CD4-positive, alpha-beta T cell treated with Interleukin-6 at 100 ng/mL for 8 hours (primary cell): ENCODE results near the gene RPS6KB1.
A peak's percentile ranks its signal among the peaks of the same experiment; 100 is the strongest.
"Not testable (repeated sequence)": the region's sequence is repeated elsewhere in the genome, so short reads cannot be mapped to it uniquely, and the experiment has no call there.

ENCODE experiments used
- DNase-seq: peaks from one replicate; pipeline ENCODE4 v3.0.0-alpha.2; 2020; ENCODE audit warnings: mixed read lengths, low spot score

RPS6KB1 gene

DNA sequence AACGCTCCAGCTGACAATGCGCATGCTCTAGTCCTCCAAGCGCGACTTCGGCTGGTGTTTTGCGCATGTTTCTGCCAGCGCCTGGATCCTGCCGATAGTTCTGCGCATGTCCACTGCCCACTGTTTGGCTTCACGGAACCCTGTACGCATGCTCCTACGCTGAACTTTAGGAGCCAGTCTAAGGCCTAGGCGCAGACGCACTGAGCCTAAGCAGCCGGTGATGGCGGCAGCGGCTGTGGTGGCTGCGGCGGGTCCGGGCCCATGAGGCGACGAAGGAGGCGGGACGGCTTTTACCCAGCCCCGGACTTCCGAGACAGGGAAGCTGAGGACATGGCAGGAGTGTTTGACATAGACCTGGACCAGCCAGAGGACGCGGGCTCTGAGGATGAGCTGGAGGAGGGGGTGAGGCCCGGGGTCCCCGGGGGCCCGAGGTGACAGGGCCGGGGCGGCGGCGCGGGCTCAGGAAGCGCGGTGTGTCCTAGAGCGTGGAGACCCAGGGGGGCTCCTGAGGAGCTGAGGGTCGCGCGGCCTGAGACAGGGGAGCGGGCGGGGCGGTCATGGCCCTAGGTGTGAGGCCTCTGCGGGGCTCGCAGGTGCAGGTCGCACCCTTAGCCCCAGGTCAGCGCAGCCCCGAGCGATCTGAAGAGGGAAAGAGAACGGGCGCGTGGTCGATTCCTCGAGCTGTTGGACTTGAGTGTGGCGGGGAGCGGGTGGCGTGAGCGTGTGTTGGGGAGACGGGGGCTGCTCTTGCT, at the start of gene RPS6KB1, which contains the start of gene TUBD1:
Gene RPS6KB1 (plus strand): TSS at position 198 of the 752 bp plus-strand sequence. CDS start 64 bp downstream, at position 262.
Gene TUBD1 (minus strand): TSS at position 20 of the 752 bp plus-strand sequence. CDS start 1,941 bp downstream, outside the sequence.
- peak; percentile 99 for DNase-seq

DNA sequence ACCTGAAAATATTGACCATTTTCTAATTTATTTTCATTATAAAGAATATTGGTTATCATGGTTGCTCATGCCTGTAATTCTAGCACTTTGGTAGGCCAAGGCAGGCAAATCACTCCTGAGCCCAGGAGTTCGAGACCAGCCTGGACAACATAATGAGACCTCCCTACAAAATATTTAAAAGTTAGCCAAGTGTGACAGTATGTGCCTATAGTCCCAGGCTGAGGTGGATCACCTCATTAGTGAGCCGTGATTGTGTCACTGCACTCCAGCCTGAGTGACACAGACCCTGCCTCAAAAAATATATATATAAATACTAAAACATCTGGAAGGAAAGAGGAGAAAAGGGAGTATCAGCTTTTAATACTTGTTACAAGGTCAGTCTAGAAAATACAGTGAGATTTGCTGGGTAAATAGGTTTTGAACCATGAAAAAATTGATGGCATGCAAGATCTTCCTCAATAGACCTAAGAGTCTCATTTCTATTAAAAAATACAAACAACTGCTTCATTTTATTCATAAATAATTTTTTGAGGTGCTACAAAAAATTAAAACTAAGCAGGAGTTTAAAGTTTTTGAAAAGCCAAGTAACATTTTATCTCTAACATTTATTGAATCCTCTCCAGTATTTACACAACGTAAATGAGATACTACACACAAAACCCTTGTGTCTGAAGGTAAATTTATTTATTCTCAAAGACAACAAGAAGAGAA, 47.9 kb upstream of the RPS6KB1 start:
- DNase-seq = no peak

DNA sequence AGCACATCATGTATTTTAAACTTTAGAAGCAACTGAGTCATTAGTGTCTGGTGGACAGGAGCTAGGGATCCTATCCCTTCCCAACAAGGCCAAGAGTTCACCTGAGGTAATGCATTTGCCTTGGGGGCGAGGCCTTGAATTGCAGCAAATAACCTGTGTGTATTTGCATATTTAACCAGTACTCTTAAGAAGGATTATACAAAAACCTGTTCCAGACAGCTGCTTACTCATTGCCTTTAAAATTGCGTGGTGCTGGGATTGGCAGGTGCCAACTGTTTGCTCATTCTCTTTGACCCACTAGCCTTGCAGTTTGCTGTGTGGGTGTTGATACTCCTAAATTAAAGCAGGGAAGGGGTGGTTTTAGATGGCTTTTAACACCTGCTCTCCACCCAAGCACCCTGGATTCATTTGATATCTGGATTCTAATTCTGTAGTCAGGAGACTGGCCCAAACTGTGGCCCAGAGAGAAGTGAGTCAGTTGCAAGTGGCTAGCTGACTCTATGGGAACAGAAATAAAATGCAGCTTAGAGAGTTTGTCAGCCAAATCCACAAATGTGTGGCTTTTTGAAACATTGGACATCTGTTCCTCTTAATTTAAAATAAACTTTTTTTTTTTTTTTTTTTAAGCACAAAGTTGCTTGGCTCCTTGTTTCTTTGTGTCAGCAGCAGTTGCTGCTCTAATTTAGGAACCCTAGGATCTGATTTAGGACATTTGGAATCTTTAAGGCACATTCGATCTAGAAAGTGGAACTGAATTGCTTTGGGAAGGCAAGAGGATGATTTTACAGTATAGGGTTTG, 47.1 kb upstream of the RPS6KB1 start:
- DNase-seq = peak; percentile 47

DNA sequence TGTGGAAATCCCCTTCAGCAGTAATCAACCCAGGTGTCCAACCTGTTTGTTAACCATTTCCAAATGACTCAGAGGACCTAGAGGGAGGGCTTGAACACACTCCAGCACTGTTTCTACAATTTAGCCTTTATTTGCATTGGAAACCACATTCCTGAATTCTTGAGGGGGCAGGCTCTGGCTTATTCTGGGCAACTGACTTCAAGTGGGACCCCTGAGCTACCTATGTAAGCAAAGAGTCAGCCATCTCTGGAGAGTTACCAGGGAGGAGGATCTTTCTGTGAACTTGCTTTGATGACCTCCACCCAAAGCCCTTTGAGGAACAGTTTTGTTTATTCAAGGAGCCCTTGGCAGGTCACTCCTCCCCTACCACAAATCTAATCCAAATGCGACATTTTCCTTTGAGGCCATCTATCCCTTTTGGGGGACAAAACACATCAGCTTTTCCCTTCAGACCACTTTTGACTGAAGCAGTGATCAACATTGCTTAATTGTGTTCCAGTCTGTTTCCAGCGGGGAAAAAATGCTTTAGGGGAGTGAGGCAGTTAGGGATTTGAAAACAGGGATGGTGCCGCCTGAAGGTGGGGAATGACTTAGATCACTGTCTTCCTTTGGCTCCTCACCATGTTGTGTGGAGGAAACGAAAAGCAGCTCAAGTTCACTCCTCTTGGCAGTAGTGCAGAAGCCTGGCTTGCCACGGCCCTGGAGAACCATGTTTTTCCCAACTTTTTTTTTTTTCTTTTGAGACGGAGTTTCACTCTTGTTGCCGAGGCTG, 46.3 kb upstream of the RPS6KB1 start:
- DNase-seq = peak; percentile 66

DNA sequence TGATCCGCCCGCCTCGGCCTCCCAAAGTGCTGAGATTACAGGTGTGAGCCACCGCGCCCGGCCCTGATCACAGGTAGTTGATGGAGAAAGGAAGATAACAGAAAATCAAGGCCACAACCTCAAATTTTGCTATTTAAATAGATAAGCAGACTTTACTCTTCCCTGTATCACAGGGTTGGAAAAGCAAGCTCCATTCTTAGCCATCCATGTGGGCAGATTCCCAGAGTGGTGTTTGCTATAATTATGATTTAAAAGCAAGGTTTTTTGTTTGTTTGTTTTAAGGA, 44.6 kb upstream of the RPS6KB1 start:
- DNase-seq = no peak

DNA sequence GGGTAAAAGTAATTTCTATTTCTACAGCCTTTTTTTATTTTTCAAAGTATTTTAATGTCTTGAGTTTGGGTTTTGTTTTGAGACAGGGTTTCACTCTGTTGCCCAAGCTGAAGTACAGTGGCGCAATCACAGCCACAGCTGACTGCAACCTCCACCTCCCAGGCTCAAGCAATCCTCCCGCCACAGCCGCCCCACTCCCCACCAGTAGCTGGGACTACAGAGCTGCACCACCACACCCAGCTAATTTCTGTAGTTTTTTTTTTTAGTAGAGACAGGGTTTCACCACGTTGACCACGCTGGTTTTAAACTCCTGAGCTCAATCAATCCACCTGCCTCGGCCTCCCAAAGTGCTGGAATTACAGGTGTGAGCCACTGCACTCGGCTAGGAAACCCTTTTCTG, 44.1 kb upstream of the RPS6KB1 start:
- DNase-seq = no peak

DNA sequence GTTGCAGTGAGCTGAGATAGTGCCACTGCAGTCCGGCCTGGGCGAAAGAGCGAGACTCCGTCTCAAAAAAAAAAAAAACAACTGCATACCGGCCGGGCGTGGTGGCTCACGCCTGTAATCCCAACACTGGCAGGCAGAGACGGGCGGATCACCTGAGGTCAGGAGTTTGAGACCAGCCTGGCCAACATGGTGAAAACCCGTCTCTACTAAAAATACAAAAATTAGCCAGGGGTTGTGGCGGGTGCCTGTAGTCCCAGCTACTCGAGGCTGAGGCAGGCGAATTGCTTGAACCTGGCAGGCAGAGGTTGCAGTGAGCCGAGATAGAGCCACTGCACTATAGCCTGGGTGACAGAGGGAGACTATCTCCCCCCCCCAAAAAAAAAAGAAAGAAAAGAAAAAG, 42.6 kb upstream of the RPS6KB1 start:
- DNase-seq = not testable (repeated sequence)

DNA sequence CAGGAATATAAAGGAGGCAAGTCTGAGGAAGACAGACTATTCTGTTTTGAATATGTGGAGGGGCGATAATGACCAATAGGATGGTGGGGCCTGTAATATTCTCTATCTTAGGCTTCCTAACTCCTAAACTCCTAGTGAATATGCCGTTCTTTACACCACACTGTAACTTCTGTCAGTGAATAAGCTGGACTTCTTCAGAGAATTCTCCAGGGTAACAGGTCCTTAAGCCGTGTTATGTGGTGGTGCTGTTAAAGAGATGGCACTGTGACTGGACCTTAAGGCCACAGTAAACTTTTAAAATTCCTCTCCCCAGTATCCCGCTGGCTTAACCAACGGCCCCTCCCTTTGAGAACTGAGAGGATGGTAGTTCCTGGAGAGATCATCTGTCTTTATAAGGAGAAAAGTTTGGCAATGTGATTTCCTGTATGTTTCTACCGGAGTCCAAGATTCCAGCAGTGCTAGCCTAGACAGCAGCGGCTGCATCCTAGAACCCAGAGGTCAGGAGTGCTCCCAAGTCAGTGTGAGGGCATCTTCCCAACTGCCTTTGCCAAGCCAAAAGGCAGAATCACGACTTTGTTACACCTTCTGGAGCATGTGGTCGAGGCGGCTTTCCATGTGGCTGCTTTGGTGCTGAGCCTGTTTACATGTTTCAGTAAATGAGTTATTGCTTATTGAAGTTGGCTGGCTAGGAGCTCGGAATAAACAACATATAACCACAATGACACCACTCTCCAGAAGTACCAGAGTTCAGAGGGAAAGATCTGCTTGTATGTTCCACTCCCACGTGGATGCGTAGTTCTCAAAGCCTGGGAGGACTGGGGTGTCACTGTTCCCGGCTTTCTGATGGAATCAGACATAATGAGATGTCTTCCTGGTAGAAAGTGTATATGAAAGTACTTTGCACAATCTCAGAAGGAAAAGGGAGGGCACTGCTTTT, 41.2 kb upstream of the RPS6KB1 start:
- DNase-seq = no peak

DNA sequence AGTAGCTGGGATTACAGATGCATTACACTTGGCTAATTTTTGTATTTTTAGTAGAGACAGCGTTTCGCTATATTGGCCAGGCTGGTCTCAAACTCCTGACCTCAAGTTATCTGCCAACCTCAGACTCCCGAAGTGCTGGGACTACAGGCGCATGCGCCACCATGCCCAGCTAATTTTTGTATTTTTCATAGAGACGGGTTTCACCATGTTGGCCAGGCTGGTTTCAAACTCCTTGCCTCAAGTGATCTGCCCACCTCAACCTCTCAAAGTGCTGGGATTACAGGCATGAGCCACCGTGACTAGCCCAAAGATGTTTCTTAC, 40.1 kb upstream of the RPS6KB1 start:
- DNase-seq = not testable (repeated sequence)

DNA sequence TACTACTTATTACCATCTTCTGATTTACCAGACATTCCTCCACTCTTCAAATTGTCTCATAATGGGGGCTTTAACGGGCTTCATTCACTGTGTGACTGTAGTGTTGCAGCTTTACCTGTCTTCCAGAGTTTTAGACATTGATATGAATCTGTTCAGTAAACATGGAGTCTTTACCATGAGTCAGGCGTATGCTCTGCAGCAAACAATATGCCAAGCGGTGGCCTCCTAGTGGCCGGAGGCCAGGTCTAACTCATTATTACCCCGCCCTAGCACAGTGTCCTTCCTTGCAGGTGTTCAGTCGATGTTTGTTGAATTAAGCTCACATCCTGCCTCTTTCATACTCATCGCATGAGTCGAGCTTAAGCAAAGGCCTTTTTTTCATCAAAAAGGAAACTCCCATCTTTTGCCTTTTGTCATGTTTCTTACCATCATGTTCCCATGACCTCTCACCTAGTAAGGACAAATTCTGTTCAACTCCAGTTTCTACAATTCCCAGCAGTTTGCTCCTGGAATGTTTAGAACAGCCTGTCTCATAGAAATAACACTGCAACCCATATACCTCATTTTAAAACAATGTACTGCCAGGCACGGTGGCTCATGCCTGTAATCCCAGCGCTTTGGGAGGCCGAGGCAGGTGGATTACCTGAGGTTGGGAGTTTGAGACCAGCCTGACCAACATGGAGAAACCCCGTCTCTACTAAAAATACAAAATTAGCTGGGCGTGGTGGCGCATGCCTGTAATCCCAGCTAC, 39.6 kb upstream of the RPS6KB1 start:
- peak; percentile 74 for DNase-seq

DNA sequence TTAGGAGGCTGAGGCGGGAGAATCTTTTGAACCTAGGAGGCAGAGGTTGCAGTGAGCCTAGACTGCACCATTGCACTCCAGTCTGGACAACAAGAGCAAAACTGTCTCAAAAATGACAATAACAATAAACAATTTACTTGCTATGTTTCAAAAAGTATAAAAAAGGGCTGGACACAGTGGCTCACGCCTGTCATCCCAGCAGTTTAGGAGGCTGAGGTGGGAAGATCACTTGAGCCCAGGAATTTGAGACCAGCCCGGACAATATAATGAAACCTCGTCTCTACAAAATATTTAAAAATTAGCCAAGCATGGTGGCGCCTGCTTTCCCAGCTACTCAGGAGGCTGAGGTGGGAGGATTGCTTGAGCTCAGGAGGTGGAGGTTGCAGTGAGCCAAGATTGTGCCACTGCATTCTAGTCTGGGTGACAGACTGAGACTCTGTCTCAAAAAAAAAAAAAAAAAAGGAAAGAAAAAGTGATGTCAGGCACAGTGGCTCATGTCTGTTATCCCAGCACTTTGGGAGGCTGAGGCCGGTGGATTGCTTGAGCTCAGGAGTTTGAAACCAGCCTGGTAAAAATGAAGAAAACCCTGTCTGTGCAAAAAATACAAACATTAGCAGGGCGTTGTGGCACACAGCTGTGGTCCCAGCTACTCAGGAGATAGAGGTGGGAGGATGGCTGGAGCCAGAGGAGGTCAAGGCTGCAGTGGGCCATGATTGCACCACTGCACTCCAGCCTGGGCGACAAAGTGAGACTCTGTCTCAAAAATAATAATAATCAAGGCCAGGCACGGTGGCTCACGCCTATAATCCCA, 38.8 kb upstream of the RPS6KB1 start:
- DNase-seq = not testable (repeated sequence)

DNA sequence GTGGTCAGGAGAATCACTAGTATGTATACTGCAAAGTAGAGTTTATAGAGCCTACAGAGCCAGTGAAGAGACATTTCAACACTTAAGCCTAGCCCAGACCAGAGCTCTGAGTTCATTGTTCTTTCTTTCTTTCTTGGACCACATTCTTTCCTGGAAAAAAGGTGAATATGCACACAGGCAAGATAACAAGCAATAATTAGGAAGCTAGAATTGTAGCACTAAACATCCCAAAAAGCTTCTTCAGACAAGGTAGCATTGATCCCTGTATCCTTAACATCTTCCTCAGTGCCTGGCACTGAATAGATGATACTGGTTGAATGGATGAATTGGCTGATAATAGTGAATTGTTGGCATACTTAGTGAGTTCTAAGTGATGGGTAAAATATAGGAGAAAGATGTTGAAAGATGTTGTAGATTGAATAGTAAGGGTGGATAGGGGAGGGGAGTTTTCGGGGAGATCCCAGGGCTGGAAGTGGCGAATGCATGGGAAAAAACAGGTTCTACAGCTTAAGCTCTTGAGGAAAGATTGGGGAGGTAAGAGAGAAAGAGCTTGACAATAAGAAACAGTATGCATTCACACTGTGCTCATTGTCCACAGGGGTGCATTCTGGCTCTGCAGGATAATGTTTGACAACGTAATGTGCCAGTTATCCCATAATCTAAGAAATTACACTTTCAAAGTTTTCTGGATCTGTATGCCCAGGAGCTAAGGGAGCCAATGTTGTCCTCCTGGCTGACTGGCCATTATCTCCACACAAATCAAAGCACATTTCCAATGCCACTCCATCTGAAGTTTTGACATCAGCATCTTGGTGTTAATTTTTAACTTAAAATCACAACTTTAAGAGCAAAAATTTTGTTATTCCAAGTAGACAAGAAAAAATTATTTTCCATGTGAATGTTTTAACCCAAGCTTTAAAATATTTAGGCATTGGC, 35.8 kb upstream of the RPS6KB1 start:
- no peak for DNase-seq

DNA sequence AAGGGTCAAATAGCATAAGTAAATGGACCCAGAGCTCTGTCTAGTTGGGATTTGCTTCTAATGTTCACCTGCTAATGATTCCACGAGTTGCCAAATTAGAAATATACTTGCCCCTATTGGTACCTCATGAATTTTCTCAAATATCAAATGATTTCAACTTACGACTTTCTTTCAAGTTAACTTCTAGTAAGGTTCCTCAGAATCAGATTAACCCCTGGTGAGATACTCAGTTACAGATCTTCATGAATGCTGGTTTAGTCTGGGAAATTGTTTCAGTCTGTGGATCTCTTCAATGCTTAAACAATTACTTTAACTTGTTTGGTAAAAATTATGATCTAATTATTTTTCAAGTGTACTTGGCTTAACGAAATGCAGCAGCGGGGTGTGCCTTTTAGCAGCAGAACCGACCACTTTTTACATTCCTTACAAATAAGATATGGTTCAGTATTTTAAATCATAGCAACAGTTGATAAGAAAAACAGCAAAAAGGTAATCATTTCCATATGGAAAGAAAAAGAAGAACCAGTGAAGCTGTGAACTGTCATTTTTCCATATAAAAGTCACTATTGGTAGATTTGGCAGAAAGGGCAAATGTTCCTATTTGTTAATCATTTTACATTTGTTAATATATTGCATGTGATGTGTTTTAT, 34.6 kb upstream of the RPS6KB1 start:
- no peak for DNase-seq

DNA sequence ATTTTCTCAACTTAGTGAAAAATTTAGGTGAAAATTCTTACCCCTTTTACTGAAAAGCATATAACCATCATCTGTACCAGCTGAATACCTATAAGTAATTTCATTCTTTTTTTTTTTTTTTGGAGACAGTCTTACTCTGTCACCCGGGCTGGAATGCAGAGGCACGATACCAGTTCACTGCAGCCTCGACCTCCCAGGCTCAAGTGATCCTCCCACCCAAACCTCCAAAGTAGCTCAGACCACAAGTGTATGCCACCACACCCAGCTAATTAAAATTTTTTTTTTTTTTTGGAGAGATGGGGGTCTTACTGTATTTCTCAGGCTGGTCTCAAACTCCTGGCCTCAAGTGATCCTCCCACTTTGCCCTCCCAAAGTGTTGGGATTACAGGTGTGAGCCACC, 34.0 kb upstream of the RPS6KB1 start:
- DNase-seq = no peak

DNA sequence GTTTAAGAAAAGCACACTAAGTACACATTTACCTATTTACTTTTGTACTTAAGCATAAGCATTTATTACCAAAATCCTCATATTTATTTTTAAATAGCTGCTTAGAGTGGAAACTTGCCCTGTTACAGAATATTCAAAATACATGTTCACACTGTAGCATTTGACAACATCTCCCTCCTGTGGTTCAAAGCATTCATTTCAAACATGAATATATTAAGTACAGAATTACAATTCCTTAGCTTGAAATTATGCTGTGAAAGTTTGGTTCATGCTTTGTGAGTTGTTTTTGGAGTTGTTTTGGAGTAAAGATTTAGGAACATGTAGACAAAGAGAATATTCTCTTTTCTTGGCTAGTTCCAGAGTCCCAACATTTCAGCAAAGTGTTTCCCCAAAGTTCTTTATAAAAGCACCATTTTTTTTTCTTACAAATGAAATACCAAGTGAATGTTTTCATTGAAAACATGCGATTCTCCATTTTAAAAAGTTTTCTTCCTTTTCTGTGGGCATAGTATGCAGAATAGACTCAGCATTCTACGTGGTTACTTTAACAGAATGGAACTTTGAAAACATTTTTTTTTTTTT, 33.4 kb upstream of the RPS6KB1 start:
- peak; percentile 51 for DNase-seq

DNA sequence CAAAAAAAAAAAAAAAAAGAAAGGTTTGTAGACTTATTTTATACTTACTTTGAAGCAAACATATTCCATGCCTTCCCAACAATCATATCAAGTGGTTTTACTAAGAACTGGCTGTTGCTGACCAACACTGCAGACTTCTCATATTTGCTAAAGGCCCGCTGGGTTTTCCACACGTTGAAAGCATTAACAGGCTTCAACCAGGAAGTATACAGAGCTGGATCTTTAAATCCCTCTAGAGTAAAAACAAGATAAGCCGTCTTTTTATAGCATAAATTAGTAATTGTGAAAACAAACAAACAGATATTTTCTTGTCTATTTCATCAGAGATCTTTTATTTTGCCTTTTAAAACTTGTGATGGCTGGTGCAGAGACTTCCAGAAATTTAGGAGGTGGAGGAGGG, 29.3 kb upstream of the RPS6KB1 start:
- no peak for DNase-seq

DNA sequence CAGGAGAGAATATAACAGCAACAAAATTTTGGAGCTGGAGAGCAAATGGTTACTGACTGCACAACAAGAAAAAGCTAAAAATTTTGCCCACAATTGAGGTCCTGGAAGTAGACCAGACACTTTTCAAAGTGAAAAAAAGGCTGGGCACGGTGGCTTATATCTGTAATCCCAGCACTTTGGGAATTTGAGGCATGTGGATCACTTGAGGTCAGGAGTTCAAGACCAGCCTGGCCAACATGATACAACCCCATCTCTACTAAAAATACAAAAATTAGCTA, 23.0 kb upstream of the RPS6KB1 start:
- no peak for DNase-seq

DNA sequence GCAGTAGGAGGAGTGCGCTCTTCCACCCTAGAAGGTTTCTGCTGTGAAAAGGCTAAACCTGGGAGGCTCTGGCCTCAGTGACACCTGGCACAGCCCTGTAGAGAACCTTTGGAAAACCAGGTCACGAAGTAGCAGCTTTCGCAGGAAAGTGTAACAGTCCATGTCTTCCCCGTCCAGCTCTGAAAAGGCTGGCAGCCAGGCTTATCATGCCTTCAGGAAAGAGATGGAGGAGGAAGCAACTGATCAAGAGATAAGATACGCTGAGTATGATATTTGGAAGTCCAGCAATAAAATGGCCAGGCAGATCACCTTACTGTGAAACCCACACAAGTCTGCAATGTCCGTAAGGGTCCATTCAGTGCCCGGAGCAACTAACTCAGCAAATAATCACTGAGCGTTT, 22.4 kb upstream of the RPS6KB1 start:
- DNase-seq = no peak
